ENCODE results near the gene NHERF1. TPM values are rescaled to one million over a fixed set of nuclear protein-coding genes. Genes with fewer than 3 reads are reported as not detected.

Gene NHERF1
- total RNA-seq, 6 experiments from 2014 or later = 105 to 218 (median 161) TPM

- Histone ChIP-seq H3K27ac (no peak overlapping the region), H3K4me1 (peaks cover 0 to 23% (median 8%) of the 10 kb centered on the region in 4 donors), H3K9me3 (no peaks in the 10 kb centered on the region), H3K27me3 (no peaks in the 10 kb centered on the region), H3K4me3 (no peak overlapping the region), H3K36me3 (no peaks in the 10 kb centered on the region)
- 27% methylated on average over 2 of the region's 4 CpGs for WGBS (ENCODE audit: insufficient coverage, low coverage, low lambda C conversion rate, missing lambda C conversion rate)
- no peak for ATAC-seq
- TF ChIP-seq CTCF (IDR thresholded peaks at IDR 0.05) (no peak), POLR2A (IDR thresholded peaks at IDR 0.05) (no peak)
- peak in 1 of 3 donors; percentile 68 for DNase-seq
- intact Hi-C loops (cut with DNase I) = loop anchor here in 1 of 2 donors (5.0 to 10.0 kb wide), 2 partner anchors 45 to 123 kb away; no protein-coding TSS in a partner anchor
Measured at GRCh38 chr17:74742153-74742515, 6.3 kb upstream of the NHERF1 start.

GRCh38 chr17:74742978-74743545 is 5.4 kb upstream of the NHERF1 start:
- no CpG with 5 or more reads among the region's 9 CpGs for WGBS (ENCODE audit: insufficient coverage, low coverage, low lambda C conversion rate, missing lambda C conversion rate)
- ATAC-seq (no peak), DNase-seq (no peak)
- Histone ChIP-seq H3K27ac (no peak overlapping the region), H3K36me3 (no peaks in the 10 kb centered on the region), H3K27me3 (no peaks in the 10 kb centered on the region), H3K4me1 (peaks cover 0 to 22% (median 11%) of the 10 kb centered on the region in 4 donors), H3K4me3 (no peak overlapping the region), H3K9me3 (no peaks in the 10 kb centered on the region)
- intact Hi-C loops (cut with DNase I) = loop anchor here in 1 of 2 donors (5.0 to 10.0 kb wide), 2 partner anchors 44 to 122 kb away; no protein-coding TSS in a partner anchor
- TF ChIP-seq POLR2A (IDR thresholded peaks at IDR 0.05) (no peak), CTCF (IDR thresholded peaks at IDR 0.05) (no peak)

GRCh38 chr17:74743755-74744154 is 4.7 kb upstream of the NHERF1 start:
- H3K36me3 ChIP-seq = no peaks in the 10 kb centered on the region
- no peaks in the 10 kb centered on the region for H3K9me3 ChIP-seq
- WGBS (ENCODE audit: insufficient coverage, low coverage, low lambda C conversion rate, missing lambda C conversion rate) = 53% methylated on average over 2 of the region's 2 CpGs
- peaks cover 0 to 16% (median 8%) of the 10 kb centered on the region in 4 donors for H3K4me1 ChIP-seq
- intact Hi-C loops (cut with DNase I) = loop anchor here in 1 of 2 donors (5.0 to 10.0 kb wide), 2 partner anchors 44 to 121 kb away; no protein-coding TSS in a partner anchor
- ATAC-seq = no peak
- H3K27me3 ChIP-seq = no peaks in the 10 kb centered on the region
- DNase-seq = no peak
- TF ChIP-seq CTCF (IDR thresholded peaks at IDR 0.05) (no peak), POLR2A (IDR thresholded peaks at IDR 0.05) (no peak)
- H3K4me3 ChIP-seq = no peak overlapping the region
- H3K27ac ChIP-seq = no peak overlapping the region

- no peak for ATAC-seq
- intact Hi-C loops (cut with DNase I) = loop anchor here in 1 of 2 donors (5.0 to 10.0 kb wide), 2 partner anchors 43 to 120 kb away; no protein-coding TSS in a partner anchor
Measured at GRCh38 chr17:74744349-74744713, 4.1 kb upstream of the NHERF1 start.

More at GRCh38 chr17:74744349-74744713, 4.1 kb upstream of the NHERF1 start:
- Histone ChIP-seq H3K27ac (no peak overlapping the region), H3K27me3 (no peaks in the 10 kb centered on the region), H3K4me3 (no peak overlapping the region), H3K9me3 (no peaks in the 10 kb centered on the region), H3K4me1 (peaks cover 0 to 16% (median 7%) of the 10 kb centered on the region in 4 donors), H3K36me3 (no peaks in the 10 kb centered on the region)
- no peak for DNase-seq
- TF ChIP-seq POLR2A (IDR thresholded peaks at IDR 0.05) (no peak), CTCF (IDR thresholded peaks at IDR 0.05) (no peak)
- no CpG with 5 or more reads among the region's 2 CpGs for WGBS (ENCODE audit: insufficient coverage, low coverage, low lambda C conversion rate, missing lambda C conversion rate)

All from right lobe of liver (tissue), 6 donors.